Activated CD4-positive, alpha-beta T cell treated with anti-CD3 and anti-CD28 coated beads for 36 hours (primary cell): Measurements from ENCODE around the gene CYP19A1. TPM values are rescaled to one million over a fixed set of nuclear protein-coding genes. Genes with fewer than 3 reads are reported as not detected.

Source experiments
- ATAC-seq: fragments of 200-7000 bp; cut with Tn5 transposase; one replicate; pipeline ENCODE4 v1.10.0; 2021; ENCODE audit warnings: mild to moderate bottlenecking, moderate library complexity
- CTCF ChIA-PET: fragments of 350-600 bp; sonication (Branson Sonifier 250); formaldehyde crosslinking; loops from one replicate; lab custom pipeline; 2021; ENCODE audit warnings: antibody characterized with exemption; lab: Charles Lee
- POLR2A ChIA-PET: fragments of 350-600 bp; sonication (Branson Sonifier 250); formaldehyde crosslinking; loops from one replicate; lab custom pipeline; 2021; ENCODE audit warnings: antibody characterized with exemption, inconsistent platforms; lab: Charles Lee
- DNase-seq: peaks from one replicate; pipeline ENCODE4 v3.0.0-alpha.2; 2020
- H3K27ac Mint-ChIP-seq: one replicate; pipeline ENCODE4 v1.8.0; 2021; ENCODE audit warnings: mixed read lengths
- H3K27me3 Mint-ChIP-seq: one replicate; pipeline ENCODE4 v1.8.0; 2021; ENCODE audit warnings: mixed read lengths
- H3K36me3 Mint-ChIP-seq: one replicate; pipeline ENCODE4 v1.8.0; 2021; ENCODE audit warnings: low read depth, mixed read lengths
- H3K4me1 Mint-ChIP-seq: one replicate; pipeline ENCODE4 v1.8.0; 2021; ENCODE audit warnings: mixed read lengths
- H3K4me3 Mint-ChIP-seq: one replicate; pipeline ENCODE4 v1.8.0; 2021; ENCODE audit warnings: mild to moderate bottlenecking, moderate library complexity, mixed read lengths
- H3K9me3 Mint-ChIP-seq: one replicate; pipeline ENCODE4 v1.8.0; 2021; ENCODE audit warnings: low read depth, mixed read lengths
- intact Hi-C, 2 experiments: fragments of 100-400 bp; cut with DNase I in 1 of 2; cut with micrococcal nuclease in 1 of 2; formaldehyde crosslinking; loops; one replicate each; pipeline versions ENCODE4 v1.14.2 to v1.15.1; 2022 to 2024; cut with DNase I, micrococcal nuclease
- total RNA-seq, 2 experiments: library from RNA; stranded (reverse); gene quantifications; one replicate each; pipeline ENCODE4 v1.2.3, GENCODE V29; 2021

Gene CYP19A1
- total RNA-seq, 2 experiments from 2014 or later, result not detected

DNA sequence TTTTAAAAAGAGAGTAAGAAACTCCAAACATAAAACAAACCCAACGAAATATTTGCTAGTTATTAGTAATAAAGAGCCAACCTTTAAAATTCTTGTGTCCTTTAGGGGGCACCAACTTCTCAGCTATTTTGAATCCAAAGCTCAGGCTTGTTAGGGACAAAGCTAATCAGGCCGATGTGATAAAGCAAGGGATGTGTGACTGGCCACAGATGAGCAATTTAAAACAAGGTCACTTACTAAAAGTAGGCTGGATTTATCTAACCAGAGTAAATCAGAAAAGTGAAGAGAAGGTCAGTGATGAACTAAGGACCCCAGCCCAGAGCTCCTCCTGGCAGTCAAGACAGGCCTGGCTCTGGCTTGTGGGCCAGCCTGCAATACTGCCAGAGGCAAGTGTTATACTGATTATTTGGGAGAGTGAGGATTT lies 108.5 kb downstream of the CYP19A1 start:
- Mint-ChIP-seq H3K4me3 (no peak overlapping the region), H3K27me3 (peaks cover 12% of the 10 kb centered on the region), H3K27ac (no peak overlapping the region), H3K9me3 (no peaks in the 10 kb centered on the region), H3K4me1 (peaks cover 6% of the 10 kb centered on the region), H3K36me3 (no peaks in the 10 kb centered on the region)
- ATAC-seq (no peak), DNase-seq (no peak)
- intact Hi-C loops, result loop anchor here in 1 of 2 experiments (10.0 kb wide), 1 partner anchor 55 kb away; no protein-coding TSS in a partner anchor
- ChIA-PET POLR2A (interaction anchor here (0.6 kb wide), 1 partner anchor 31 kb away, joined by 3 read pairs; no protein-coding TSS in a partner anchor), CTCF (interaction anchor here (0.6 to 1.8 kb wide), 3 partner anchors 37 to 335 kb away, joined by 3 to 5 read pairs (median 3); no protein-coding TSS in a partner anchor)

GRCh38 chr15:51227940-51228732 lies 110.3 kb downstream of the CYP19A1 start:
- H3K36me3 Mint-ChIP-seq, result no peaks in the 10 kb centered on the region
- DNase-seq (peak; percentile 51), ATAC-seq (peak; percentile 85)
- no peak overlapping the region for H3K27ac Mint-ChIP-seq
- CTCF ChIA-PET, result interaction anchor here (0.9 to 1.4 kb wide), 5 partner anchors 9 to 35 kb away, joined by 3 to 4 read pairs (median 3); no protein-coding TSS in a partner anchor
- no peak overlapping the region for H3K4me3 Mint-ChIP-seq
- POLR2A ChIA-PET, result no interaction called here
- intact Hi-C loops, result loop anchor here in 1 of 2 experiments (10.0 kb wide), 1 partner anchor 57 kb away; no protein-coding TSS in a partner anchor
- H3K4me1 Mint-ChIP-seq, result peaks cover 6% of the 10 kb centered on the region
- H3K9me3 Mint-ChIP-seq, result no peaks in the 10 kb centered on the region
- peaks cover 9% of the 10 kb centered on the region for H3K27me3 Mint-ChIP-seq

DNA sequence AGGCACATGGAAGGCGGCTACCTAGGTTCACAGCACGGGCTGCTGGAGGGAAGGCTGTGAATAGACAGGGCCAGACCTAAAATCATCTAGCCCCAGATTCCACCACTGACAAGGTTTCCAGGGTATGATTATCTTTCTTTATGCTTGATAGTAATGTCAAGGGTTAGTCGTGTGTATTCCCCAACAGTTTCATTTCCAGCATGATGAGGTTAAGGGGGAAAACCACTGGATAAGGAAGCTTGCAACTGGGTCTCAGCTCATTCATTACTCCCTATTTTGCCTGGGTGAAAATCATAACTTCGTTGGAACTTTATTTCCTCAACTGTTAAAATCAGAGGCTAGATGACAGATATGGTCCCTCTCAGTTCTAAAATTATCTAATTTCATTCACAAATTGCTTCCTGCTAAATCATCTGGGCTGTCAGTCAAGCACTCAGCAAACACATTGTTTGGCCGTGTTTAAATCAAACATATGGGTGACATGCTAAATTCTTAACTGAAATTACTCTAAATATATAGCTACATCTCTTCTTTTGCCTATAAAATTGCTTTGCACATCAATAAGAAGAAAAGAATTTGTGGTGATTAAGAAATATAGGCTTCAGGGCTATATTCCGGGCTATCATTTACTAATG lies 111.7 kb downstream of the CYP19A1 start:
- Mint-ChIP-seq H3K4me3 (no peak overlapping the region), H3K27ac (no peak overlapping the region), H3K36me3 (no peaks in the 10 kb centered on the region), H3K27me3 (peaks cover 9% of the 10 kb centered on the region), H3K9me3 (no peaks in the 10 kb centered on the region), H3K4me1 (peaks cover 6% of the 10 kb centered on the region)
- intact Hi-C loops, result loop anchor here in 1 of 2 experiments (10.0 kb wide), 1 partner anchor 58 kb away; no protein-coding TSS in a partner anchor
- ATAC-seq, result no peak
- no peak for DNase-seq
- ChIA-PET POLR2A (no interaction called here), CTCF (interaction anchor here (0.6 to 1.2 kb wide), 3 partner anchors 8 to 176 kb away, joined by 3 read pairs; no protein-coding TSS in a partner anchor)

DNA sequence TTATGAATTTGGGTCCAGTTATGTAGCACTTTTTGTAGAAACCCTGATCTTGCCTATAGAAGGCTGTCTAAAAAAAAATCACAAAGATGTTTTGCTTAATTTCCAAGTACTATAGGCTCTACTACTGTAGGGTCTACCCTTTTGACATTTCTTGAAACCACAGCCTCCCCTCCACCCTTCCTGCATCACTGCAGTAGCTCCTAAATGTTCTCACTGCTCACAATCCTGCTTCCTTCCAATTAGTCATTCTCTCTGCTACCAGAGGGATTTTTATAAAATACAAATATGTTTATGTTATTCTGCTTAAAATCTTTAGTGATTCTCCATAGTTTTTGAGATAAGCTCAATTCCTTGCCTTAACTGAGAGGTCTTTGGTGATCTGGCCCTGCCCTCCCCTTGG lies 114.0 kb downstream of the CYP19A1 start:
- intact Hi-C loops, result loop anchor here in 1 of 2 experiments (10.0 kb wide), 1 partner anchor 60 kb away; no protein-coding TSS in a partner anchor
- H3K9me3 Mint-ChIP-seq, result no peaks in the 10 kb centered on the region
- ATAC-seq, result no peak
- ChIA-PET POLR2A (interaction anchor here (0.8 kb wide), 1 partner anchor 10 kb away, joined by 5 read pairs; no protein-coding TSS in a partner anchor), CTCF (no interaction called here)
- peaks cover 6% of the 10 kb centered on the region for H3K4me1 Mint-ChIP-seq
- DNase-seq, result no peak
- no peak overlapping the region for H3K4me3 Mint-ChIP-seq
- no peaks in the 10 kb centered on the region for H3K36me3 Mint-ChIP-seq
- no peak overlapping the region for H3K27ac Mint-ChIP-seq
- H3K27me3 Mint-ChIP-seq, result peaks cover 11% of the 10 kb centered on the region

DNA sequence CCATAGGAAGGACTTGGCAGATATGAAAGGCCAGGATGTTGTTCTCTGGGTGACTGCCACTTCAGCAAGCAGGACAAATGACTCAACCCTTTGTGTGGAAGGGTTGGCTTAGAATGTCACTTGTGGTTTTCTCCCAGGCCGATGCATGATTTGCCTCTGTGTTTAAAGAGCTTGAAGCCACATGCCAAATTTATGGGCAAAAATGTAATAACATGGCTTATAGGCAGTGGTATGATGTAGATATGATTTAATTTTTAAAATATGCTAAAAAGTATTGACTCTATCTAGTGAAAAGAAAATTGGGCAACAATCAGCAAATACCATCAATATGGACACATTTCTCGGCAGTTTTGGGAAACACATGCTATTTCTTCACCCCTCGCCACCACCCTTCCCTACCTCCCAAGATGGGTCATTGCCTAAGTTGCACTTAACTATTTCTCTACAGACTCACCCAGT lies 114.6 kb downstream of the CYP19A1 start:
- Mint-ChIP-seq H3K27me3 (peaks cover 11% of the 10 kb centered on the region), H3K4me3 (no peak overlapping the region), H3K36me3 (no peaks in the 10 kb centered on the region), H3K9me3 (no peaks in the 10 kb centered on the region), H3K4me1 (peaks cover 6% of the 10 kb centered on the region), H3K27ac (no peak overlapping the region)
- intact Hi-C loops, result loop anchor here in 1 of 2 experiments (10.0 kb wide), 1 partner anchor 61 kb away; no protein-coding TSS in a partner anchor
- ATAC-seq (no peak), DNase-seq (no peak)
- CTCF ChIA-PET, result interaction anchor here (1.1 kb wide), 1 partner anchor 30 kb away, joined by 4 read pairs; no protein-coding TSS in a partner anchor
- POLR2A ChIA-PET, result interaction anchor here (0.8 kb wide), 1 partner anchor 11 kb away, joined by 5 read pairs; no protein-coding TSS in a partner anchor

GRCh38 chr15:51218299-51218938 lies 120.0 kb downstream of the CYP19A1 start:
- CTCF ChIA-PET, result interaction anchor here (0.6 to 1.0 kb wide), 4 partner anchors 9 to 53 kb away, joined by 3 to 4 read pairs (median 3); no protein-coding TSS in a partner anchor
- no peak for ATAC-seq
- intact Hi-C loops, result no loop called here
- Mint-ChIP-seq H3K27me3 (peaks cover 8% of the 10 kb centered on the region), H3K27ac (no peak overlapping the region), H3K9me3 (no peaks in the 10 kb centered on the region), H3K4me3 (no peak overlapping the region), H3K4me1 (no peaks in the 10 kb centered on the region), H3K36me3 (no peaks in the 10 kb centered on the region)
- POLR2A ChIA-PET, result no interaction called here
- DNase-seq, result no peak

DNA sequence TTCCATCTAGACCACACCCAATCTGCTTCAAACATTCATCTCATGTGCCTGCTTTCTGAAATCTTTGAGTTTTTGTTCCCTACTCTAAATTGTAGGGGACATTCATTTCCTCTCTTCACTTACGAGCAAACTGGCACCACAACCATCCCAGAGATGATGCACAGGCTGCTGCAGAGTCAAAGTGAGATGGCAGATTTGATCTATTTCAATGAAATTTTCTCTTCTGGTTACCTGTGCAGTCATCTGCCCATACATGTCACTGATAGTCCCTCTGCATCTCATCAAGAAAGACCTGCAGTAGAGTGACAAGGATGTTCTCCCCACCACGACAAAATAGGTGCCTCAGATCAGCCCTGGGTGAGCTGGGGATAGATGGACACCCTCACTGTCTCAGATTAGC lies 125.5 kb downstream of the CYP19A1 start:
- intact Hi-C loops, result no loop called here
- ATAC-seq, result no peak
- POLR2A ChIA-PET, result no interaction called here
- DNase-seq, result no peak
- no peak overlapping the region for H3K27ac Mint-ChIP-seq
- CTCF ChIA-PET, result no interaction called here
- H3K27me3 Mint-ChIP-seq, result peaks cover 8% of the 10 kb centered on the region
- H3K36me3 Mint-ChIP-seq, result no peaks in the 10 kb centered on the region
- H3K4me3 Mint-ChIP-seq, result no peak overlapping the region
- H3K9me3 Mint-ChIP-seq, result no peaks in the 10 kb centered on the region
- no peaks in the 10 kb centered on the region for H3K4me1 Mint-ChIP-seq

DNA sequence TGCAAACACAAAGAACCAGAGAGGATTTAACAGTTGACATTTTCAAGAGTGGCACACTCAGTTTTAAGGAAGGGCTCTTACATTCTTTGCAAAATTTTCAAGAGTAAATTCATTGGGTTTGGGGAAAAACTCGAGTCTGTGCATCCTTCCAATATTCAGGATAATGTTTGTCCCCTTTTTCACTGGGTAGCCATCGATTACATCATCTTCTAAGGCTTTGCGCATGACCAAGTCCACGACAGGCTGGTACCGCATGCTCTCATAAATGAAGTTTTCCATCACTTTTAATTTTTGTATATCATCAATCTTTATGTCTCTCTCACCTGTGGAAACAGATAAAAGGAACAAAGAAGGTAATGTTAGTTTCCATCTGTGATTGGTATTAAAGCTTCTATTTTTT lies 126.2 kb downstream of the CYP19A1 start:
- no peak overlapping the region for H3K4me3 Mint-ChIP-seq
- no peak overlapping the region for H3K27ac Mint-ChIP-seq

DNA sequence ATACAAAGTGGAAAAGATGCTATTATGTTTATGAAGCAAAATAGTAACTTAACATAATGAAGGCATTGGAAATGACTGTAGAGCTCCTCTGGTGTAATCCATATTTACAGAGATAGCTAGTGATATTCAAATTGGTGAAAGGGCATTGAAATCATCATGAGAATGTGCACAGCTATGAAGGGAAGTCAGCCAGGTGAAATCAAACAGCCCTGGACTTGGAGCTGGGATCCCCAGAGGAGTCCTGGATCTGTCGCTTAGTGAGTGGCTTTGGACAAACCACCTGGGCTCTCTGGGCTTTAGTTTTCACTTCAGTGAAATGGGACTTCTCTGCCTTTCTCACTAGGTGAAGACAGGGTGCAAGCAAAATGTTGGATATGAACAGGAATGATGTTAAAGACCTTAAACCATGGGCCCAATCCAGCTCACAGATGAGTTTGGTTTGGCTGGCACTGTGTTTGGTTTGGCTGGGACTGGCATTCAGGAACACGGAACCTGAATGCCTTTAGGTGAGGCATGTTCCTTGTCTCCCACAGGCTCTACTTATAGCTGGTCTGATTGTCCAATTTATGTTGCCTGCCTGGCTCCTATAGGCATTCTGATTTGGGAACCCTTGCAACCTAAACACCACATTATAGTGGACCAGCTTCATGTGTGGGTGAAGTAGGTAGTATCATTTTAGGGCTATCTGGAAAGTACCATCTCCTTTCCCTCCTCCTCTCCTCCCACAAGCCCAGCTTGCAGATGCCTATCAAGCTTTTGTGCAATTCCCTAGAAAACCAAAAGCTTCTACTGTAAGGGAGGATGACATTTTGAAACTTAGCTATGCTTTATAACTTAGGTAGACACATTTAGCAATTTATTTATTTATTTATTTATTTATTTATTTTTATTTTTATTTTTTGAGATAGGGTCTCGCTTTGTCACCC lies 133.1 kb downstream of the CYP19A1 start:
- POLR2A ChIA-PET, result no interaction called here
- Mint-ChIP-seq H3K27ac (no peak overlapping the region), H3K9me3 (no peaks in the 10 kb centered on the region), H3K4me1 (no peaks in the 10 kb centered on the region), H3K4me3 (no peak overlapping the region), H3K27me3 (peaks cover 5% of the 10 kb centered on the region), H3K36me3 (no peaks in the 10 kb centered on the region)
- CTCF ChIA-PET, result interaction anchor here (0.6 to 1.4 kb wide), 5 partner anchors 9 to 131 kb away, joined by 3 to 9 read pairs (median 3); no protein-coding TSS in a partner anchor
- no peak for ATAC-seq
- DNase-seq, result no peak
- intact Hi-C loops, result no loop called here

More for the DNA sequence above, 126.2 kb downstream of the CYP19A1 start:
- POLR2A ChIA-PET, result no interaction called here
- intact Hi-C loops, result no loop called here
- Mint-ChIP-seq H3K27me3 (peaks cover 8% of the 10 kb centered on the region), H3K36me3 (no peaks in the 10 kb centered on the region), H3K4me1 (no peaks in the 10 kb centered on the region), H3K9me3 (no peaks in the 10 kb centered on the region)
- no peak for ATAC-seq
- CTCF ChIA-PET, result interaction anchor here (0.6 kb wide), 1 partner anchor 49 kb away, joined by 3 read pairs; no protein-coding TSS in a partner anchor
- DNase-seq, result no peak

GRCh38 chr15:51203797-51204196 lies 134.6 kb downstream of the CYP19A1 start:
- DNase-seq, result no peak
- Mint-ChIP-seq H3K4me3 (no peak overlapping the region), H3K4me1 (no peaks in the 10 kb centered on the region), H3K27me3 (peaks cover 7% of the 10 kb centered on the region), H3K9me3 (no peaks in the 10 kb centered on the region), H3K27ac (no peak overlapping the region), H3K36me3 (no peaks in the 10 kb centered on the region)
- no peak for ATAC-seq
- intact Hi-C loops, result no loop called here
- ChIA-PET POLR2A (no interaction called here), CTCF (interaction anchor here (0.7 kb wide), 1 partner anchor 11 kb away, joined by 4 read pairs; no protein-coding TSS in a partner anchor)
